GM18858 (cell line): Measurements from ENCODE around the gene TM9SF4.
A peak's percentile ranks its signal among the peaks of the same experiment; 100 is the strongest.

Experiments used
- ATAC-seq: cut with Tn5 transposase; IDR thresholded peaks from one replicate; pipeline ENCODE4 v1.9.1; 2021; ENCODE audit not compliant: unreplicated experiment

The TM9SF4 gene

GRCh38 chr20:32205843-32206759, 96.6 kb downstream of the TM9SF4 start:
- no peak for ATAC-seq

DNA sequence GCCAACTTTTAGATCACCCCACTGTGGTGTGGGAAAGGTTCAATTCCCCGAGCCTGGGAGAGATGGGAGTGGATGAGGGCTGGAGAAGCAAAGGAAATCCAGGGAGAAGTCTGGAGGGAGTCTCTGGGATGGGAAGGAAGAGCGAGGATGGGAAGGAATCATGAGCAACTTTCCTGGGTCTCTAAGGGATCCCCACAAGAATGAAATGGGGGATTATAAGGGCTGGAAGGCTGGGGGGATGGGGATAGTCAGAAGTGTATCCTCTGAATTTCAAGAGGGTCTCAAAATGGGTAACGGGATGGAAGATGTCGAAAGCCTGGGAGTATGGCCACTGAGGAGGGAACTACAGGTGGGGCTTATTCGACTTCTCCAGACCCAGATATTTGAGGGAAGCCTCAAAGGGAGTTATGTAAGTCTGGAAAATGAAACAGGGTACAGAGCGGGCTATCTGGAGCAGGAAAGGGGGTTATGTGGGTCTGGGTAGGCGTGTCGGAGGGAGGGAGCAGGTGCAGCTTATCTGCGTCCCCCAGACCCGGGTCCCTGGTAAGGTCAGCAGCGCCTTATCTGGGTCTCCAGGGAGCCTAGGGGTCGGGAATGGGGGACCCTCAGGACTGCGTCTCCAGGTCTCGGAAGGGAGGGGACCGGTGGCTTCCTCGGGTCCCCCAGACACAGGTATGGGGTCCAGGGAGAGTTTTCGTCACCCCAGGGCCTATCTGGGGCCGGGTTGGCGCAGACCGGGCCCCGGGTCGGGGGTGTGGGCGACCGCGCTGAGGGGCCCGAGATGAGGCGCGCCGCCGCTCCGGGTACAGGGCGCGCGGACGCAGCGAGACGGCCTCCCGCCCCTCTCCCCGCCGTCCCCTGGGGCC, 97.5 kb downstream of the TM9SF4 start:
- ATAC-seq: peak; percentile 19

DNA sequence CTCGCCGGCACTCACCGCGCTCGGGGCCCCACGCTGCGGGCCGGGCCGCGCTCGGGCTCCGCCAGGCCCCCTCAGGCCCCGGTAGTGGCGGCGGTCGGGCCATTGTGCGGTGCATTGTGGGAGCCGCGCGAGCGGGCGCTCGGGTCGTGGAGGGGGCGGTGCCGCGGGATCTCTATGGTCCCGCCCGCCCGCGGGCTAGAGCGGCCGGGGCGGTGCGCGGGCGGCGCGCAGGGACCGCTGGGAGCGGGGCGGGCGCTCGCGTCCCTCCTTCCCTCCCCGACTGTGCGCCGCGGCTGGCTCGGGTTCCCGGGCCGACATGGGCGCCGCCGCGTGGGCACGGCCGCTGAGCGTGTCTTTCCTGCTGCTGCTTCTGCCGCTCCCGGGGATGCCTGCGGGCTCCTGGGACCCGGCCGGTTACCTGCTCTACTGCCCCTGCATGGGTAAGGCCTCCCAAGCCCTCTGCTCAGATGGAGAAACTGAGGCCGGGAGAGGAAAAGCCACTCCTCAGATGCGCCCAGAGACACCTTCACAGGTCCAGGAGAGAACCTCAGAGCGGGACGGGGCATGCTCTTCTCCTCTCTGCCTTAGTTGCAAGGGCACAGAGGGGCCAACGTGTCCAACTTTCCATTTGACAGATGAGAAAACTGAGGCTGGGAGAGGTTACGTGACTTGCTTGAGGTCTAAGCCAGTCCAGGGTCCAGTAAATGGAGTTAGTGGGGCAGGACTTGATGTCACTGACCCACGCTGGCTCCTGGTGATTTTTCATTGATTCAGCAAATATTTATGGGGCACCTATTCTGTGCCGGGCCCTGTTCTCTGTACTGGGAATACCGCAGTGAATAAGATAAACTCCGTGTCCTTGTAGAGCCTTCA, 98.3 kb downstream of the TM9SF4 start, which contains the start of the genes PLAGL2 and POFUT1:
Gene PLAGL2 (minus strand): TSS at position 118 of the 873 bp plus-strand sequence. CDS start 5,565 bp downstream, outside the sequence.
Gene POFUT1 (plus strand): TSS at position 255 of the 873 bp plus-strand sequence. CDS start 62 bp downstream, at position 317.
- peak; percentile 84 for ATAC-seq

DNA sequence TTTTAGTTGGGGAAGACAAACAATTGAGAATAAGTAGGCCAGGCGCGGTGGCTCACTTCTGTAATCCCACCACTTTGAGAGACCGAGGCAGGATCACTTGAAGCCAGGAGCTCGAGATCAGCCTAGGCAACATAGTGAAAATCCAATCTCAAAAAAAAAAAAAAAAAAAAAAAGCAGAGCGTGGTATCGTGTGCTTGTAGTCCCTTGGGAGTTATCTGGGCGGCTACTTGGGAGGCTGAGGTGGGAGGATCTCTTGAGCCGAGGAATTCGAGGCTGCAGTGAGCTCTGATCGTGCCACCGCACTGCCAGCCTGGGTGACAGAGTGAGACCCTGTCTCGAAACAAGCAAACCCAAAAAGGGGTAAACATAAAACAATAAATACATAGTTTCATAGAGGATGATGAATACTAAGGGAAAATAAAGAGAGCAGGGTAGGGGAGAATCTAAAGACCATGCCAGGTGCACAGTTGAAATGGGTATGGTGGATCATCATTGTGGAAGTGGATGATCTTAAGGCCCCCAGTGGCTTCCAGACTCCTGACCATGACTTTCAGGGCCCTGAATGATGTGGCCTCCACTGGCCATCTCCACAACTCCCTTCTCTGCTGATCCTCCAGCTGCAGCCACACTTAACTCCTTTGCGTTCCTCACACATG, 99.1 kb downstream of the TM9SF4 start:
- no peak for ATAC-seq

DNA sequence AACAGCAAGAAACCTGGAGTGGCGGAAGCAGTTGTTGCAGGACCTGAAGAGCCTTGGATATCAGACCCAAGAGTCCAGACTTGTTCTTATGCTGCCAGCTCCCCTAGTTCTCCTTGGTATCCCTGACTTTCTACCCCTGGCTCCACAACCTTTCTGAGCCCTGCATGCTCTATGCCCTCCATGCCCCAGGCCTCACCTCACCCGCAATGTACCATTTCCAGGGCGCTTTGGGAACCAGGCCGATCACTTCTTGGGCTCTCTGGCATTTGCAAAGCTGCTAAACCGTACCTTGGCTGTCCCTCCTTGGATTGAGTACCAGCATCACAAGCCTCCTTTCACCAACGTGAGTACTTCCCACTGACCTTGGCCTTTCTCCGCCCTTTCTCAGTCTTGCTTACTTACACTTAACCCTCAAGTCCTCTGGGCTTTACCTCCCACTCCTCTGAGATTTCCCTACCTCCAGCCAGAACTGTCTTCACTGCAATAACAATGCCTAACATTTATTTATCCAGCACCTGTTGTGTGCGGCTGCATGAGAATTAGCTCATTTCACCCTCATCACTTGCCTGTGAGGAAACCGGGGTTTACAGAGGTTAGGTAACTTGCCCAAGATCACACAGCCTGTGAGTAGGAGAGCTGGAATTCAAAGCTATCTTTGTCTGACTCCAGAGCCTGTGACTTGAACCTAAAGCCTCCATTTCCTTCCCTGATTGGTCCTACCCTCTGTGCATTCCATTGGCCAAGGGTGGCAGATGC, 100.5 kb downstream of the TM9SF4 start:
- no peak for ATAC-seq

GRCh38 chr20:32213870-32214269, 104.4 kb downstream of the TM9SF4 start:
- no peak for ATAC-seq

DNA sequence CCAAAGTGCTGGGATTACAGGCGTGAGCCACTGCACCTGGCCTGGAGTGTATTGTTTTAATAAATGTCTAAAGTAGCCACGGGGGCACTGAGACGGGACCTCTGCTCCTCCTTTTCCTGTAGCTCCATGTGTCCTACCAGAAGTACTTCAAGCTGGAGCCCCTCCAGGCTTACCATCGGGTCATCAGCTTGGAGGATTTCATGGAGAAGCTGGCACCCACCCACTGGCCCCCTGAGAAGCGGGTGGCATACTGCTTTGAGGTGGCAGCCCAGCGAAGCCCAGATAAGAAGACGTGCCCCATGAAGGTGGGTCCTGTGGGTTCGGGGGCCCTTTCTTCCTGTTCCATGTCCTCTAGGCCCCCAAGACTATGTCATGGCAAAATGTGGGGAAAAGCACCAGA, 105.6 kb downstream of the TM9SF4 start:
- ATAC-seq: no peak

- ATAC-seq: no peak
Observed at GRCh38 chr20:32215729-32216128, 106.2 kb downstream of the TM9SF4 start.

GRCh38 chr20:32216179-32217142, 106.9 kb downstream of the TM9SF4 start:
- no peak for ATAC-seq
